HG02884 (cell line): ENCODE data around the gene PRSS48.
"Not testable (repeated sequence)": the region's sequence is repeated elsewhere in the genome, so short reads cannot be mapped to it uniquely, and the experiment has no call there.

Source experiments
- ATAC-seq: cut with Tn5 transposase; IDR thresholded peaks from one replicate; pipeline ENCODE4 v1.9.1; 2021; ENCODE audit warnings: mild to moderate bottlenecking, moderate library complexity; ENCODE audit not compliant: unreplicated experiment

Gene PRSS48

DNA sequence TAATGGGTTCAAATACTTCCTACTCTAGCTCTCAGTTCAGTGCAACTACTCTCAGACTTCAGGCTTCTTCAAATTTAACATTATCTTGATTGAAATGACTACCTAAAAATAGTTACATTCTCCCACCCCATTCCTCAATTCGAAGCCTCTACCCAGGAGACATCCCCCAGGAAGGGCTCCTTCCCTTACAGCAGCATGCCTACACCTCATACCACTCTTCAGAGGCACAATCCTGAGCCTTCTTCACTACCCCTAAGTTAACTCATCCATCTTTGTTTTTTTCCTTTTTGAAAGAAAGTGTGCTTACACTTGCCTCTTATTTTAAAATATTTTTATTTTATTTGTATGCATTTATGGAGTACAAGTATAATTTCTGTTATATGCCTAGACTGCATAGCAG lies 17.2 kb upstream of the PRSS48 start:
- no peak for ATAC-seq

GRCh38 chr4:151260526-151260925 lies 16.4 kb upstream of the PRSS48 start:
- ATAC-seq = no peak

GRCh38 chr4:151263455-151263854 lies 13.5 kb upstream of the PRSS48 start:
- ATAC-seq = no peak

DNA sequence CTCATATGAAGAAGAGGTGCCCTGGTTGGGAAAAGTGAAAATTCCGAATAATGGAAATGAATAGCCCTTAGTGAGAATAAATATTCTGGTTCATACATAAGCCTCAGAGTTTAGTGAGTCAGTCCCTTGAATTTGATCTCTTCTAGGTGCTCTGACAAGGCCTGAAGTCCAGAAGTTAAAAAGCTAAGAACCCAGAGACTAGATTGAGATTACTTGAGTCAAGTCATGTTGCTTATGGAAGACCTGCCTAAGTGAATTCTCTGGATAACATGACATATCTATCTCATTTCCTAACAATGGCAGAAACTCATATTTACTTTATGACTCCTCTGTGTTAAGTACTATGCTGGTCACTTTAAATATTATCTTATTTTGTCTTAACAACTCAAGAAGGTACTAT lies 10.5 kb upstream of the PRSS48 start:
- no peak for ATAC-seq

GRCh38 chr4:151267104-151267503 lies 9.9 kb upstream of the PRSS48 start:
- ATAC-seq = no peak

DNA sequence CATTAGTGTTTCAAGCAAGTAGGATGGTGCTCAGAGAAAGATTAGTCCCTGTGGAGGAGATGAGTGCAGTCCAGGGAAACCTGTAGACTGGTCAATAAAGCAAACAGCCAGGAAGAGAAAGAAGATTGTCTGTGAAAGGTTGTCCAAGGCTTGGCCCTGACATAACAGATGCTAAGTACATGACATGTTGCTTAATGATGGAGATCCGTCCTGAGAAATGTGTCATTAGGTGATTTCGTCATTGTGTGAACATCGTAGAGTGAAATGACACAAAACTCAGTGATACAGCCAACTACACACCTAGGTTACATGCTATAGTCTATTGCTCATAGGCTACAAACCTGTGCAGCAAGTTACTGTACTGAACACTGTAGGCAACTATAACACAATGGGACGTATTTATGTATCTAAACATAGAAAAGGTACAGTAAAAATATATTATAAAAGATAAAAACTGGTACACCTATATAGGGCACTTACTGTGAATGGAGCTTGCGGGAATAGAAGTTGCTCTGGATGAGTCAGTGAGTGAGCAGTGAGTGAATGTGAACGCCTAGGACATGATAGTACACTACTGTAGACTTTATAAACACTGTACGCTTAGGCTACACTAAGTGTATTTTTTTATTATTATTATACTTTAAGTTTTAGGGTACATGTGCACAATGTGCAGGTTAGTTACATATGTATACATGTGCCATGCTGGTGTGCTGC lies 9.0 kb upstream of the PRSS48 start:
- ATAC-seq = no peak

- ATAC-seq = not testable (repeated sequence)
Observed at GRCh38 chr4:151268905-151269304, 8.1 kb upstream of the PRSS48 start.

GRCh38 chr4:151284534-151285245 lies 7.7 kb downstream of the PRSS48 start:
- ATAC-seq = no peak

DNA sequence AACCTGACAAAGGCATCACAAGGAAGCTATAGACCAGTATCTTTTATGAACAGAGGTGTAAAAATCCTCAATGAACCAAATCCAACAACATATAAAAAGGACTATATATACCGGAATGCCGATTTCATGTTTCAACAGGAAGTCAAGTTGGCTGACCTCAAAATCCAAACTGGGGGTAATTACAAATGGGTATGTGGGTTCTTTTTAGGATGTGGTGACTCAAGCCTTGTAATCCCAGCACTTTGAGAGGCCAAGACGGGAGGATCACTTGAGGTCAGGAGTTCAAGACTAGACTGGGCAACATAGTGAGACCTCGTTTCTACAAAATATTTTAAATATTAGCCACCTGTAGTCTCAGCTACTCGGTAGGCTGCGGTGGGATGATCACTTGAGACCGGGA lies 10.4 kb downstream of the PRSS48 start:
- ATAC-seq = no peak

GRCh38 chr4:151291485-151291884 lies 14.5 kb downstream of the PRSS48 start:
- no peak for ATAC-seq

DNA sequence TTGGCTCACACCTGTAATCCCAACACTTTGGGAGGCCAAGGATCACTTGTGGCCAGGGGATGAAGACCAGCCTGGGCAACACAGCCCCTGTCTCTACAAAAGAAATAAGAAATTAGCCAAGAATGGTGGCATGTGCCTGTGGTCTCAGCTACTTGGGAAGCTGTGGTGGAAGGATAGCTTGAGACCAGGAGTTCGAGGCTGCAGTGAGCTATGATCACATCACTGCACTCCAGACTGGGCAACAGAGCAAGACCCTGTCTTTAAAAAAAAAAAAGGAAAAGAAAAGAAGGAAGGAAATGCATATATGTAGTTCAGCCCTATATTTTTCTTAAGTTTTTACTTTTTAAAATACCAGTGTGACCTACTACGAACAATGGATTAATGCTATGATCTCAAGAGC lies 15.1 kb downstream of the PRSS48 start:
- no peak for ATAC-seq

- no peak for ATAC-seq
Observed at GRCh38 chr4:151294833-151295496, 18.0 kb downstream of the PRSS48 start.

- ATAC-seq = no peak
Observed at GRCh38 chr4:151296227-151296626, 19.3 kb downstream of the PRSS48 start.

DNA sequence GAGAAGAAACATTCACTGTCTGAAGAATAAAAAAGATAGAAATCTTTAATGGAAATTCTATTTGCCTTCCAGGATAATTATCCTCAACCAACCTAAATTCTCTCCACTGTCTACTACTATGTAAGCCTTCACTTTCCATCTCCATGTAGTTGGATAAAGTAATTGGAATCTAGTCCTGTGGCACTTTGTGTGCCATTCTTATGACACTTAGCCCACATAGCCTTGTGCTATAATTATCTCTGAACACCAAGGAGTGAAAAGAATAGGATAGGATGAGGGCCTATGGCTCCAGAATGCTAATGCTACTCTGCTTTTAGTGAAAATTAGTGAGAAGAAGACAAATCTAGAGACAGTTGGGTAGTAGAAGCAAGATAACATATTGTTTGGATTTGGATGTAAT lies 20.2 kb downstream of the PRSS48 start:
- ATAC-seq = no peak

DNA sequence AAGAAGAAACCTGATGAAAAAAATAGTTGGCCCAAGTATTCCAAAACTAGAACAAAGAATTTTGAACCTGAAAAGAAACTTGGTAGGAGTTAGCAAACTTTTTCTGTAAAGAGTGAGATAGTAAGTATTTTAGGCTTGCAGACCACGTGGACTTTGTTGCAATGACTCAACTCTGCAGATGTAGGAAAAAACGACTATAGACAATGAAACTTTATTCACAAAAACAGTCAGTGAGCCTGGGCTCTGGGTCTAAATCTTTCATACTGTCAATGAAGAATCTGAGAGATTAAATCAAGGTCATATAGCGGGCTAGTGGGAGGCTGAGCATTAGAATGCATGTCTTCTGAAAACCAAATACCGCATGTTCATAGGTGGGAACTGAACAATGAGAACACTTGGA lies 25.5 kb downstream of the PRSS48 start:
- no peak for ATAC-seq

- no peak for ATAC-seq
Observed at GRCh38 chr4:151304226-151304625, 27.3 kb downstream of the PRSS48 start.

GRCh38 chr4:151304755-151305154 lies 27.8 kb downstream of the PRSS48 start:
- peak; percentile 76 for ATAC-seq

DNA sequence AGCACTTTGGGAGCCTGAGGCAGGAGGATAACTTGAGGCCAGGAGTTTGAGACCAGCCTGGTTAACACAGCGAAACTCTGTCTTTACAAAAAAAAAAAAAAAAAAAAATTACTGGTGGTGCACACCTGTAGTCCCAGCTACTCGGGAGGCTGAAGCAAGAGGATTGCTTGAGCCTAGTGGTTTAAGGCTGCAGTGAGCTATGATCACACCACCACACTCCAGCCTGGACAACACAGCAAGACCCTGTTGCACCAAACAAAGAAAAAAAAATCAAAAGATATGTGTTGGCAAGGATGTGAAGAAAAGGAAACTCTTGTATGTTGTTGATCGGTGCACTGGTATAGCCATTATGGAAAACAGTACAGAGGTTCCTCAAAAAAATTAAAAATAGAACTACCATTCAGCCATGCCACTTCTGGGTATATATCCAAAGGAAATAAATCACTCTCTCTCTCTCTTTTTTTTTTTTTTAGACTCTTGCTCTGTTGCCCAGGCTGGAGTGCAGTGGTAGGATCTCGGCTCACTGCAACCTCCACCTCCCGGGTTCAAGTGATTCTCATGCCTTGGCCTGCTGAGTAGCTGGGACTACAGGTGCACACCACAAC lies 33.3 kb downstream of the PRSS48 start:
- ATAC-seq = no peak

GRCh38 chr4:151313306-151314009 lies 36.5 kb downstream of the PRSS48 start:
- no peak for ATAC-seq

DNA sequence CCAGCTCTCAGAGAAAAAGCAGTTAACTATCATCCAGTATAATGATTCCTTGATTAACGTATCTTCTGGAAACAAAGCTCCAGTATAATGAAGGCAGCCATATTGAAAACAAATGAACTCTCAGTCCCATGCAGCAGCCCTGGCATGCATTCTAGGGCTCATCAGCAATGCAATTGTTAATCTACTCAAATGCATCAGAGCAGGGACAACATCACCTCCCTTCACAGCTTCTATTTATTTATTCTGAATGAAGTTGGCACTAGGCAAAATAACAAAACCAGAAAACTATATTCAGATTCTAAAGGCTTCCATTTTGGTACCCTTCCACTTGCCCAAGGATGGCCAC lies 37.0 kb downstream of the PRSS48 start:
- ATAC-seq = no peak

DNA sequence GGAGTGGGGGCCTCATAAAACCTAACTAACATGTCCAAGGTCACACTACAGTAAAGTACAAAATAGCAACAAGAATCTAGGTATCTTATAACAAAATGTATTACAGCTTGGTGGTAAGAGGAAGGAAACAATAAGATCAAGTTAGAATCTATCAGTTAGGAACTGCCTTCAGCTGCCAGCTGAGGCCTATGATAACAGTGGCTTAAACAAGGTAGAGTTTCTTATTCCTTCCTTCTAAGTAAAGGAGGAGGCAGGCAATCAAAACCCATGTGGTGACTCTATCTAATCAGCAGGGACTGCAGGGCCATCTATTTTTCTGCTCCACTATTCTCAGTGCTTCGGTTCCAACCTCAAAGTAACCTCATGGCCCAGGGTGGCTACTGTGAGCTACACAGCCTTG lies 37.5 kb downstream of the PRSS48 start:
- no peak for ATAC-seq
